HEK293 (cell line): Measurements from ENCODE around the gene CDT1.
"Not testable (repeated sequence)": the region's sequence is repeated elsewhere in the genome, so short reads cannot be mapped to it uniquely, and the experiment has no call there.

Experiments
- BCL6B ChIP-seq: fragments of 450-650 bp; formaldehyde crosslinking; IDR thresholded peaks from 2 replicates; pipeline ENCODE4 v1.5.1; 2017; ENCODE audit warnings: missing biosample characterization, missing genetic modification characterization
- CTCF ChIP-seq: fragments of 450-650 bp; formaldehyde crosslinking; IDR thresholded peaks from 2 replicates; pipeline ENCODE4 v1.5.1; 2016; ENCODE audit warnings: missing biosample characterization, missing genetic modification characterization
- ELK4 ChIP-seq: IDR thresholded peaks from 2 replicates; pipeline ENCODE4 v1.6.1; 2011; ENCODE audit warnings: mild to moderate bottlenecking, low read depth, low read length, borderline replicate concordance
- REST ChIP-seq: fragments of 450-650 bp; formaldehyde crosslinking; IDR thresholded peaks from 2 replicates; pipeline ENCODE4 v1.5.1; 2016; ENCODE audit warnings: missing biosample characterization, missing genetic modification characterization
- SP2 ChIP-seq: fragments of 450-650 bp; formaldehyde crosslinking; IDR thresholded peaks from 2 replicates; pipeline ENCODE4 v1.5.1; 2016; ENCODE audit warnings: missing biosample characterization, missing genetic modification characterization
- TCF7L2 ChIP-seq: IDR thresholded peaks from 2 replicates; pipeline ENCODE4 v1.6.1; 2011; ENCODE audit warnings: low read depth, mild to moderate bottlenecking, inconsistent platforms, low read length, moderate library complexity, borderline replicate concordance
- ZNF18 ChIP-seq: fragments of 450-650 bp; formaldehyde crosslinking; IDR thresholded peaks from 2 replicates; pipeline ENCODE4 v1.5.1; 2016; ENCODE audit warnings: missing biosample characterization, missing genetic modification characterization
- ZNF239 ChIP-seq: fragments of 450-650 bp; formaldehyde crosslinking; IDR thresholded peaks from 2 replicates; pipeline ENCODE4 v1.5.1; 2016; ENCODE audit warnings: missing biosample characterization, missing genetic modification characterization
- ZNF544 ChIP-seq: fragments of 450-650 bp; formaldehyde crosslinking; IDR thresholded peaks from 2 replicates; pipeline ENCODE4 v1.5.0; 2017; ENCODE audit warnings: missing biosample characterization, missing genetic modification characterization
- ZNF777 ChIP-seq: fragments of 450-650 bp; formaldehyde crosslinking; IDR thresholded peaks from 2 replicates; pipeline ENCODE4 v1.5.1; 2017; ENCODE audit warnings: missing biosample characterization, missing genetic modification characterization, borderline replicate concordance

- not testable (repeated sequence) for TF ChIP-seq CTCF (tag by site-specific recombination); ZNF544; ZNF18 (tag by site-specific recombination); BCL6B (tag by site-specific recombination); ZNF777 (tag by site-specific recombination); ZNF239 (tag by site-specific recombination); ELK4; REST; TCF7L2; SP2 (tag by site-specific recombination)
Measured at GRCh38 chr16:88771781-88772180, 31.8 kb upstream of the CDT1 start.
